ENCODE measurements around the gene EEFSEC. TPM values are rescaled to one million over a fixed set of nuclear protein-coding genes. Genes with fewer than 3 reads are reported as not detected.

The EEFSEC gene
- total RNA-seq, 1 experiment from 2014 or later, result 14.6 TPM

GRCh38 chr3:128408012-128408692, 254.9 kb downstream of the EEFSEC start:
- no peak for DNase-seq (ENCODE audit: low spot score)
- in situ Hi-C loops (cut with HindIII; ENCODE audit: low sequenced_read_pairs), result no loop called here

GRCh38 chr3:128408693-128409623, 255.7 kb downstream of the EEFSEC start:
- DNase-seq (ENCODE audit: low spot score), result no peak
- in situ Hi-C loops (cut with HindIII; ENCODE audit: low sequenced_read_pairs), result no loop called here

GRCh38 chr3:128409624-128410581, 256.6 kb downstream of the EEFSEC start:
- DNase-seq (ENCODE audit: low spot score), result no peak
- in situ Hi-C loops (cut with HindIII; ENCODE audit: low sequenced_read_pairs), result no loop called here

GRCh38 chr3:128410669-128411573, 257.6 kb downstream of the EEFSEC start:
- in situ Hi-C loops (cut with HindIII; ENCODE audit: low sequenced_read_pairs), result no loop called here
- no peak for DNase-seq (ENCODE audit: low spot score)

- no peak for DNase-seq (ENCODE audit: low spot score)
- in situ Hi-C loops (cut with HindIII; ENCODE audit: low sequenced_read_pairs), result no loop called here
These were observed 258.3 kb downstream of the EEFSEC start for GRCh38 chr3:128411574-128412064.

- no peak for DNase-seq (ENCODE audit: low spot score)
- in situ Hi-C loops (cut with HindIII; ENCODE audit: low sequenced_read_pairs), result no loop called here
These were observed 259.1 kb downstream of the EEFSEC start for GRCh38 chr3:128412180-128413002.

- DNase-seq (ENCODE audit: low spot score), result no peak
These were observed 259.7 kb downstream of the EEFSEC start for GRCh38 chr3:128413003-128413370.

GRCh38 chr3:128413413-128414205, 260.3 kb downstream of the EEFSEC start:
- in situ Hi-C loops (cut with HindIII; ENCODE audit: low sequenced_read_pairs), result no loop called here
- DNase-seq (ENCODE audit: low spot score), result no peak

More at GRCh38 chr3:128413003-128413370, 259.7 kb downstream of the EEFSEC start:
- in situ Hi-C loops (cut with HindIII; ENCODE audit: low sequenced_read_pairs), result no loop called here

GRCh38 chr3:128415200-128415772, 262.0 kb downstream of the EEFSEC start:
- no peak for DNase-seq (ENCODE audit: low spot score)
- in situ Hi-C loops (cut with HindIII; ENCODE audit: low sequenced_read_pairs), result no loop called here

GRCh38 chr3:128415773-128416577, 262.7 kb downstream of the EEFSEC start:
- in situ Hi-C loops (cut with HindIII; ENCODE audit: low sequenced_read_pairs), result no loop called here

GRCh38 chr3:128416578-128417211, 263.4 kb downstream of the EEFSEC start:
- in situ Hi-C loops (cut with HindIII; ENCODE audit: low sequenced_read_pairs), result no loop called here
- no peak for DNase-seq (ENCODE audit: low spot score)

More at GRCh38 chr3:128415773-128416577, 262.7 kb downstream of the EEFSEC start:
- DNase-seq (ENCODE audit: low spot score), result no peak

- no peak for DNase-seq (ENCODE audit: low spot score)
- in situ Hi-C loops (cut with HindIII; ENCODE audit: low sequenced_read_pairs), result no loop called here
These were observed 265.6 kb downstream of the EEFSEC start for GRCh38 chr3:128418900-128419299.

GRCh38 chr3:128419311-128419710, 266.0 kb downstream of the EEFSEC start:
- DNase-seq (ENCODE audit: low spot score), result no peak
- in situ Hi-C loops (cut with HindIII; ENCODE audit: low sequenced_read_pairs), result no loop called here

- DNase-seq (ENCODE audit: low spot score), result no peak
- in situ Hi-C loops (cut with HindIII; ENCODE audit: low sequenced_read_pairs), result no loop called here
These were observed 267.0 kb downstream of the EEFSEC start for GRCh38 chr3:128420289-128420688.
